Measurements from ENCODE around the gene SV2C. TPM values are rescaled to one million over a fixed set of nuclear protein-coding genes. Genes with fewer than 3 reads are reported as not detected.

The SV2C gene
- total RNA-seq, 1 donor from 2014 or later: 0.32 TPM

GRCh38 chr5:76351176-76351575 lies 268.0 kb downstream of the SV2C start:
- no peak for ATAC-seq
- Histone ChIP-seq H3K27ac (no peak overlapping the region), H3K4me3 (no peak overlapping the region), H3K4me1 (no peaks in the 10 kb centered on the region), H3K9me3 (no peaks in the 10 kb centered on the region), H3K27me3 (no peaks in the 10 kb centered on the region), H3K36me3 (no peaks in the 10 kb centered on the region)
- TF ChIP-seq CTCF (IDR thresholded peaks at IDR 0.05): no peak
- DNase-seq: no peak
- intact Hi-C loops (cut with DNase I): no loop called here

- H3K4me1 ChIP-seq: no peaks in the 10 kb centered on the region
- no peak overlapping the region for H3K4me3 ChIP-seq
- DNase-seq: no peak
- no peaks in the 10 kb centered on the region for H3K27me3 ChIP-seq
- H3K9me3 ChIP-seq: no peaks in the 10 kb centered on the region
- intact Hi-C loops (cut with DNase I): no loop called here
- TF ChIP-seq CTCF (IDR thresholded peaks at IDR 0.05): no peak
- no peak for ATAC-seq
- H3K36me3 ChIP-seq: no peaks in the 10 kb centered on the region
- no peak overlapping the region for H3K27ac ChIP-seq
Observed at GRCh38 chr5:76351577-76351976, 268.4 kb downstream of the SV2C start.

- Histone ChIP-seq H3K27ac (no peak overlapping the region), H3K27me3 (no peaks in the 10 kb centered on the region), H3K9me3 (no peaks in the 10 kb centered on the region), H3K4me1 (no peaks in the 10 kb centered on the region), H3K36me3 (no peaks in the 10 kb centered on the region), H3K4me3 (no peak overlapping the region)
- no peak for ATAC-seq
- no peak for DNase-seq
- no peak for TF ChIP-seq CTCF (IDR thresholded peaks at IDR 0.05)
- intact Hi-C loops (cut with DNase I): no loop called here
Observed at GRCh38 chr5:76356887-76357286, 273.7 kb downstream of the SV2C start.

- Histone ChIP-seq H3K4me1 (no peaks in the 10 kb centered on the region), H3K36me3 (no peaks in the 10 kb centered on the region), H3K27ac (no peak overlapping the region), H3K4me3 (no peak overlapping the region), H3K9me3 (no peaks in the 10 kb centered on the region), H3K27me3 (no peaks in the 10 kb centered on the region)
- no peak for TF ChIP-seq CTCF (IDR thresholded peaks at IDR 0.05)
- intact Hi-C loops (cut with DNase I): no loop called here
- ATAC-seq (no peak), DNase-seq (no peak)
Observed at GRCh38 chr5:76363352-76364225, 280.4 kb downstream of the SV2C start.

- Histone ChIP-seq H3K4me1 (no peaks in the 10 kb centered on the region), H3K27ac (no peak overlapping the region), H3K27me3 (no peaks in the 10 kb centered on the region), H3K36me3 (no peaks in the 10 kb centered on the region), H3K4me3 (no peak overlapping the region), H3K9me3 (no peaks in the 10 kb centered on the region)
- DNase-seq (no peak), ATAC-seq (no peak)
- intact Hi-C loops (cut with DNase I): no loop called here
- no peak for TF ChIP-seq CTCF (IDR thresholded peaks at IDR 0.05)
Observed at GRCh38 chr5:76364226-76364589, 281.0 kb downstream of the SV2C start.
